Measurements from ENCODE around the gene IMPDH1.

- TF ChIP-seq POLR2AphosphoS5 (IDR thresholded peaks at IDR 0.05; ENCODE audit: insufficient read depth, low read depth, low read length) (no peak), CTCF (IDR thresholded peaks at IDR 0.05; ENCODE audit: extremely low read depth in 1 of 2, insufficient read depth in 1 of 2, low read depth in 1 of 2, low read length in 2 of 2) (no peak), POLR2A (IDR thresholded peaks at IDR 0.05; ENCODE audit: low read depth, low read length) (no peak), EZH2 (IDR thresholded peaks at IDR 0.05; ENCODE audit: borderline replicate concordance, low read depth, low read length, severe bottlenecking) (no peak)
Measured at GRCh38 chr7:128422037-128422436, 12.3 kb upstream of the IMPDH1 start.
